ENCODE measurements around the gene CALML3.

CALML3 gene

GRCh38 chr10:5518143-5518542, 6.6 kb upstream of the CALML3 start:
- TF ChIP-seq Cebpa-rat (IDR thresholded peaks at IDR 0.05) = no peak
- no peak overlapping the region for H3K4me3 ChIP-seq
- H3K9me3 ChIP-seq (replicated peaks in 1 of 11) = no peaks in the 10 kb centered on the region
- H3K27ac ChIP-seq = no peak overlapping the region
- no peak overlapping the region for H3K9ac ChIP-seq
- H3K36me3 ChIP-seq = no peaks in the 10 kb centered on the region
- no peaks in the 10 kb centered on the region for H3K27me3 ChIP-seq
- no peaks in the 10 kb centered on the region for H4K20me1 ChIP-seq
- H3K4me2 ChIP-seq = no peak overlapping the region
- no peaks in the 10 kb centered on the region for H3K4me1 ChIP-seq

- Histone ChIP-seq H3K9ac (no peak overlapping the region), H3K4me3 (no peak overlapping the region), H3K27ac (no peak overlapping the region), H3K4me1 (no peaks in the 10 kb centered on the region), H3K27me3 (no peaks in the 10 kb centered on the region), H3K4me2 (no peak overlapping the region), H3K9me3 (replicated peaks in 1 of 11) (no peaks in the 10 kb centered on the region), H4K20me1 (no peaks in the 10 kb centered on the region), H3K36me3 (no peaks in the 10 kb centered on the region)
- TF ChIP-seq Cebpa-rat (IDR thresholded peaks at IDR 0.05) = no peak
Measured at GRCh38 chr10:5519054-5519453, 5.7 kb upstream of the CALML3 start.

GRCh38 chr10:5522913-5523560, 1.7 kb upstream of the CALML3 start:
- peaks cover 0 to 9% (median 7%) of the 10 kb centered on the region in 10 experiments; a peak in 10 of 20 replicates for H3K4me1 ChIP-seq
- H3K9me3 ChIP-seq (replicated peaks in 1 of 11) = no peaks in the 10 kb centered on the region
- no peak overlapping the region for H3K4me2 ChIP-seq
- H3K27ac ChIP-seq = no peak overlapping the region
- no peaks in the 10 kb centered on the region for H4K20me1 ChIP-seq
- H3K27me3 ChIP-seq = no peaks in the 10 kb centered on the region
- TF ChIP-seq Cebpa-rat (IDR thresholded peaks at IDR 0.05) = no peak
- no peak overlapping the region for H3K9ac ChIP-seq
- H3K36me3 ChIP-seq = no peaks in the 10 kb centered on the region
- H3K4me3 ChIP-seq = no peak overlapping the region

GRCh38 chr10:5523796-5524574, 776 bp upstream of the CALML3 start:
- Histone ChIP-seq H3K9me3 (replicated peaks in 1 of 11) (no peaks in the 10 kb centered on the region), H3K9ac (no peak overlapping the region), H3K27me3 (no peaks in the 10 kb centered on the region), H4K20me1 (no peaks in the 10 kb centered on the region), H3K36me3 (no peaks in the 10 kb centered on the region), H3K4me3 (no peak overlapping the region), H3K4me2 (no peak overlapping the region), H3K4me1 (peaks cover 0 to 9% (median 7%) of the 10 kb centered on the region in 10 experiments; a peak in 10 of 20 replicates), H3K27ac (no peak overlapping the region)
- no peak for TF ChIP-seq Cebpa-rat (IDR thresholded peaks at IDR 0.05)

GRCh38 chr10:5525561-5526341, 990 bp downstream of the CALML3 start:
- no peak overlapping the region for H3K4me3 ChIP-seq
- H3K27me3 ChIP-seq = no peaks in the 10 kb centered on the region
- H3K9me3 ChIP-seq (replicated peaks in 1 of 11) = no peaks in the 10 kb centered on the region
- peaks cover 0 to 9% (median 7%) of the 10 kb centered on the region in 10 experiments; a peak in 10 of 20 replicates for H3K4me1 ChIP-seq
- no peak overlapping the region for H3K27ac ChIP-seq
- peak overlapping the region in 7 of 11 experiments; percentile 9 to 40 (median 34); a peak in 8 of 22 replicates for H3K4me2 ChIP-seq
- no peaks in the 10 kb centered on the region for H3K36me3 ChIP-seq
- no peaks in the 10 kb centered on the region for H4K20me1 ChIP-seq
- TF ChIP-seq Cebpa-rat (IDR thresholded peaks at IDR 0.05) = no peak
- H3K9ac ChIP-seq = no peak overlapping the region

GRCh38 chr10:5526691-5527331, 2.0 kb downstream of the CALML3 start:
- Histone ChIP-seq H3K36me3 (no peaks in the 10 kb centered on the region), H3K27me3 (no peaks in the 10 kb centered on the region), H3K4me1 (peaks cover 0 to 9% (median 7%) of the 10 kb centered on the region in 10 experiments; a peak in 10 of 20 replicates), H4K20me1 (no peaks in the 10 kb centered on the region), H3K9ac (no peak overlapping the region), H3K4me3 (no peak overlapping the region), H3K4me2 (no peak overlapping the region), H3K27ac (no peak overlapping the region), H3K9me3 (replicated peaks in 1 of 11) (no peaks in the 10 kb centered on the region)
- TF ChIP-seq Cebpa-rat (IDR thresholded peaks at IDR 0.05) = no peak

GRCh38 chr10:5527332-5528200, 2.8 kb downstream of the CALML3 start:
- H3K27ac ChIP-seq = no peak overlapping the region
- no peak overlapping the region for H3K4me2 ChIP-seq
- no peaks in the 10 kb centered on the region for H3K36me3 ChIP-seq
- H3K9ac ChIP-seq = no peak overlapping the region
- H3K4me1 ChIP-seq = peaks cover 0 to 9% (median 7%) of the 10 kb centered on the region in 10 experiments; a peak in 10 of 20 replicates
- no peak overlapping the region for H3K4me3 ChIP-seq
- no peaks in the 10 kb centered on the region for H3K9me3 ChIP-seq (replicated peaks in 1 of 11)
- TF ChIP-seq Cebpa-rat (IDR thresholded peaks at IDR 0.05) = no peak
- no peaks in the 10 kb centered on the region for H4K20me1 ChIP-seq
- no peaks in the 10 kb centered on the region for H3K27me3 ChIP-seq

- Histone ChIP-seq H3K4me1 (peaks cover 0 to 9% (median 7%) of the 10 kb centered on the region in 10 experiments; a peak in 10 of 20 replicates), H3K4me2 (no peak overlapping the region), H4K20me1 (no peaks in the 10 kb centered on the region), H3K4me3 (no peak overlapping the region), H3K27me3 (no peaks in the 10 kb centered on the region), H3K27ac (no peak overlapping the region), H3K9ac (no peak overlapping the region), H3K9me3 (replicated peaks in 1 of 11) (no peaks in the 10 kb centered on the region), H3K36me3 (no peaks in the 10 kb centered on the region)
- TF ChIP-seq Cebpa-rat (IDR thresholded peaks at IDR 0.05) = no peak
Measured at GRCh38 chr10:5528989-5529701, 4.4 kb downstream of the CALML3 start.
